ENCODE results near the gene TET1. TPM values are rescaled to one million over a fixed set of nuclear protein-coding genes. Genes with fewer than 3 reads are reported as not detected.
"Not testable (repeated sequence)": the region's sequence is repeated elsewhere in the genome, so short reads cannot be mapped to it uniquely, and the experiment has no call there.

Gene TET1
- 27.5 and 47.6 TPM in 2 replicates for total RNA-seq (2014; rRNA removed; shearing (Covaris generic))

DNA sequence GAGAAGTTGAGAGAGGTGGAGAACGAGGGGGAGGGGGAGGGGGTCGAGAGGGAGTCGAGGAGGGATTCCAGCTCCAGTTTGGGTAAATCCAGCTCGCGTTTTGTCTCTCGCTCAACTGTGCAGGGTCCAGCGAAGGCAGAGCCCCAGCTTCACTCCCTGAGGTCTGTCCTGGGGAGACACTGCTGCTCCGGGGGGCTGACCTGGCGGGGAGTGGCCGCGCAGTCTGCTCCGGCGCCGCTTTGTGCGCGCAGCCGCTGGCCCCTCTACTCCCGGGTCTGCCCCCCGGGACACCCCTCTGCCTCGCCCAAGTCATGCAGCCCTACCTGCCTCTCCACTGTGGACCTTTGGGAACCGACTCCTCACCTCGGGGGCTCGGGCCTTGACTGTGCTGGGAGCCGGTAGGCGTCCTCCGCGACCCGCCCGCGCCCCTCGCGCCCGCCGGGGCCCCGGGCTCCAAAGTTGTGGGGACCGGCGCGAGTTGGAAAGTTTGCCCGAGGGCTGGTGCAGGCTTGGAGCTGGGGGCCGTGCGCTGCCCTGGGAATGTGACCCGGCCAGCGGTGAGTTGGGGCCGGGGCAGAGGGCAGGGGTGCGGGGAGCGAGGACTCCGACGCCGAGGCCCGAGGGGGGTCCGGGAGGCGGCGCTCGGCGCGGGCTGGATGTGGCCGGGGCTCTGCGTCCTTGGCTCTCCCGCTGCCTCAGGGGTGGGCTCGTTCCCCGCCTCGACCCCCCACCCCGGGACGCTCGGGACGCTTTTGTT is at the start of gene TET1:
TSS of gene TET1 (plus strand) at position 152 of the 757 bp plus-strand sequence. CDS start 12,002 bp downstream, outside the sequence.
- peak within 1 kb of the TSS; percentile 95 for H3K4me3 ChIP-seq (ENCODE audit: insufficient read depth, low read depth, low read length)
- H3K36me3 ChIP-seq (replicated peaks; ENCODE audit: control insufficient read depth, insufficient read depth, low read length) = no peaks in the 10 kb centered on the region
- no peaks in the 10 kb centered on the region for H3K27me3 ChIP-seq (ENCODE audit: control insufficient read depth, insufficient read depth, low read length)
- peak; percentile 93 for DNase-seq

GRCh38 chr10:68516216-68516615 is 43.9 kb upstream of the TET1 start:
- H3K27me3 ChIP-seq (ENCODE audit: control insufficient read depth, insufficient read depth, low read length); H3K4me3 ChIP-seq (ENCODE audit: insufficient read depth, low read depth, low read length); DNase-seq; H3K36me3 ChIP-seq (replicated peaks; ENCODE audit: control insufficient read depth, insufficient read depth, low read length): not testable (repeated sequence)

DNA sequence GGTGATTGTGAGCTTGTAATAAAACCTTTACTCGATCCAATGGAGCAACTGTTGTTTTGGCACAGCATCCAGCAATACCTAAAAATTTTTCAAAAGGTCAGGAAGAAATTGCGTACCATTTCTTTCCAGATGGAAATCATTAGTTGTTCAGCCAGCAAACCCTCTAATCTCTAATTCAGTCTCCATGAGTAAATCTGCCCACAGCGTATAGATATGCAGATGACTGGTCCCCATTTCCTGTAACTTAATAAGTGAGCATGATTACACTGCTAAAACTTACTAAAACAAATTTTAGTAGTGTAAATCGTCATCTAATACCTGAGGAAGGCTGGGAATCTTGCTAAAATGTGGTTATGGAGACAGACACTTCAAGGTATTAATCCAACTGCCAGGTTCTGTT is 43.4 kb upstream of the TET1 start:
- H3K36me3 ChIP-seq (replicated peaks; ENCODE audit: control insufficient read depth, insufficient read depth, low read length) = no peaks in the 10 kb centered on the region
- no peak overlapping the region for H3K4me3 ChIP-seq (ENCODE audit: insufficient read depth, low read depth, low read length)
- no peaks in the 10 kb centered on the region for H3K27me3 ChIP-seq (ENCODE audit: control insufficient read depth, insufficient read depth, low read length)
- no peak for DNase-seq

- DNase-seq = no peak
- Histone ChIP-seq H3K36me3 (replicated peaks; ENCODE audit: control insufficient read depth, insufficient read depth, low read length) (no peaks in the 10 kb centered on the region), H3K4me3 (ENCODE audit: insufficient read depth, low read depth, low read length) (no peak overlapping the region), H3K27me3 (ENCODE audit: control insufficient read depth, insufficient read depth, low read length) (no peaks in the 10 kb centered on the region)
Observed at GRCh38 chr10:68517188-68517587, 42.9 kb upstream of the TET1 start.

DNA sequence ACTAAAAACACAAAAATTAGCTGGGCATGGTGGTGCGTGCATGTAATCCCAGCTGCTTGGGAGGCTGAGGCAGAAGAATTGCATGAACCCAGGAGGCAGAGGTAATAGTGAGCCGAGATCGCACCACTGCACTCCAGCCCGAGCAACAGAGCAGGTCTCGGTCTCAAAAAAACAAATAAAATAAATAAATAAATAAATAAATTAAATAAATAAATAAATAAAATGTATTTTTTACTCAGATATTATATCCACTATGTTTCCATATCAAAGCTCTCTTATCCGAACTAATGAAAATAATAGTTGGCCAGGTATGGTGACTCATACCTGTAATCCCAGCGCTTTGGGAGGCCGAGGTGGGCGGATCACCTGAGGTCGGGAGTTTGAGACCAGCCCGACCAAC is 41.5 kb upstream of the TET1 start:
- DNase-seq; H3K4me3 ChIP-seq (ENCODE audit: insufficient read depth, low read depth, low read length); H3K27me3 ChIP-seq (ENCODE audit: control insufficient read depth, insufficient read depth, low read length); H3K36me3 ChIP-seq (replicated peaks; ENCODE audit: control insufficient read depth, insufficient read depth, low read length): not testable (repeated sequence)

- DNase-seq; H3K36me3 ChIP-seq (replicated peaks; ENCODE audit: control insufficient read depth, insufficient read depth, low read length); H3K4me3 ChIP-seq (ENCODE audit: insufficient read depth, low read depth, low read length); H3K27me3 ChIP-seq (ENCODE audit: control insufficient read depth, insufficient read depth, low read length): not testable (repeated sequence)
Observed at GRCh38 chr10:68525490-68526038, 34.6 kb upstream of the TET1 start.

DNA sequence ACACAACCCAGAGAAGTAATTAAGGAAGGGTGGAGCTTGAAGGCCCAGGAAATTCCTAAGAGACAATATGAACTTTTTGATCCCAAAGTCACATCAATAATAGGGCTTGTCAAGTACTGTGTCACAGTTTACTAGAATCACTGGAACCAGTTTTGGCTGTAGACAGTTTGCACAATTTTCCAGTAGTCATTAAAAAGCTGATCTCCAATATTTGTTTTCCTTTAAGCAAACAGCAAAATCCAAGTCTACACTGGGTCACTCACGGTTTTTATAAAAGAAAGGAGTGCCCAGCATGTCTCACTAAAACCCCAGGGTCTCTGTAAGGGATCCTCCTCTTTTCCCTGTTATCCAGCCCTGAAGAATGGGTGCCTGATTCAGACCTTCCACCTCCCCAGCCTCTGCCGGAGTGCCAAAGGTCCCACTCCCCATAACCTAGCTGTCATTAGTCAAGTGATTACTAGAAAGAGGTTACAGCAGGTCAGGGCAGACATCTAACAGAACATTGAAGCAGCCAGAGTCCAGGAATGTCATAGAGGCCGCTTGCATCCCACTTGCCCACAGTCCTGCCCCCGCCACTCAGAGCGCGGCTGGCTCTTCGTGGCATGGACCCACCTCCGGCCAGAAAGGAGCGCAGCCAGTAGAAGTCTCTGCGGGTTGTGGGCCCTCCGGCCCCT is 33.4 kb upstream of the TET1 start:
- Histone ChIP-seq H3K36me3 (replicated peaks; ENCODE audit: control insufficient read depth, insufficient read depth, low read length) (no peaks in the 10 kb centered on the region), H3K4me3 (ENCODE audit: insufficient read depth, low read depth, low read length) (peak overlapping the region; percentile 68), H3K27me3 (ENCODE audit: control insufficient read depth, insufficient read depth, low read length) (no peaks in the 10 kb centered on the region)
- DNase-seq = no peak

- Histone ChIP-seq H3K4me3 (ENCODE audit: insufficient read depth, low read depth, low read length) (no peak overlapping the region), H3K27me3 (ENCODE audit: control insufficient read depth, insufficient read depth, low read length) (no peaks in the 10 kb centered on the region), H3K36me3 (replicated peaks; ENCODE audit: control insufficient read depth, insufficient read depth, low read length) (no peaks in the 10 kb centered on the region)
- no peak for DNase-seq
Observed at GRCh38 chr10:68536973-68537372, 23.2 kb upstream of the TET1 start.

DNA sequence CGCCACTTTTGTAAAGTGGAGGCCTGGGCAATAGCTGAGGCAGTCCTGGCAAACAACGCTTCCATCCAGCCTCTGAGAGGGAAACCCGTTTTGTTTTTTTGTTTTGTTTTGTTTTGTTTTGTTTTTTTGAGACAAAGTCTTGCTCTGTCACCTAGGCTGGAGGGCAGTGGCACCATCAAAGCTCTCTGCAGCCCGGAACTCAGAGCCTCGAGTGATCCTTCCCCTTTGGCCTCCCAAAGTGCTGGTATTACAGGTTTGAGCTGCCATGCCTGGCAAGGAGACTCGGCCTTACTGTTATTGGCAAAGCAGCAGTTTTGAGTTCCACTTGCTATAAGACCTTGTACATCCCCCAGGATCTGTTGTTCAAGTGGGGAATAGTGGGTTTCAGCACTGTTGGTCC is 22.3 kb upstream of the TET1 start:
- DNase-seq = no peak
- Histone ChIP-seq H3K36me3 (replicated peaks; ENCODE audit: control insufficient read depth, insufficient read depth, low read length) (no peaks in the 10 kb centered on the region), H3K4me3 (ENCODE audit: insufficient read depth, low read depth, low read length) (no peak overlapping the region), H3K27me3 (ENCODE audit: control insufficient read depth, insufficient read depth, low read length) (no peaks in the 10 kb centered on the region)

- Histone ChIP-seq H3K4me3 (ENCODE audit: insufficient read depth, low read depth, low read length) (no peak overlapping the region), H3K36me3 (replicated peaks; ENCODE audit: control insufficient read depth, insufficient read depth, low read length) (no peaks in the 10 kb centered on the region), H3K27me3 (ENCODE audit: control insufficient read depth, insufficient read depth, low read length) (no peaks in the 10 kb centered on the region)
- DNase-seq = no peak
Observed at GRCh38 chr10:68543004-68543918, 16.9 kb upstream of the TET1 start.

DNA sequence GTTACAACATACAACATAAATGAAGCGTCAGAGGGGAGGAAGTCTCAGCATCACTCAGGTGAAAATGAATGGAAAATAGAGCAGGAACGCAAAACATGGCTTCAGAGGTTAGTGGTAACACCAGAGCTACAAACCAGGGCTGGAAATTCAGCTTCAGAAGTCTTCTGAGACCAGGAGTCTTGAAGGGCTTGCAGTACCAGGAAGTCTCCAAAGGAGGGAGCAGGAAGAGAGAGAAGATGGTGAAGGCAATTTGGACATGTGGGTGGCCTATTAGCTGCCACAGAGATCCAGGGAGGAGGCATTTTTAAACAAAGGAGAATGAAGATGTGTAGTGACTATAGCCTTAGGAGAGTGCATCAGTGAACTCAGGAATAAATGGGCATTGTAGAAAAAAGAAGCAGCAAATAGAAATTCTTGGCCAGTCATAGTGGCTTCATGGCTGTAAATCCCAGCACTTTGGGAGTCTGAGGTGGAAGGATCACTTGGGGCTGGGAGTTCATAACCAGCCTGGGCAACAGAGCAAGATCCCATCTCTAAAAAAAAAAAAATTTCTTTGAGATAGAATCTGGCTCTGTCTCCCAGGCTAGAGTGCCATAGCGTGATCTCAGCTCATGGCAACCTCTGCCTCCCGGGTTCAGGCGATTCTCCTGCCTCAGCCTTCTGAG is 9.3 kb upstream of the TET1 start:
- DNase-seq = peak; percentile 81
- Histone ChIP-seq H3K36me3 (replicated peaks; ENCODE audit: control insufficient read depth, insufficient read depth, low read length) (no peaks in the 10 kb centered on the region), H3K27me3 (ENCODE audit: control insufficient read depth, insufficient read depth, low read length) (no peaks in the 10 kb centered on the region), H3K4me3 (ENCODE audit: insufficient read depth, low read depth, low read length) (no peak overlapping the region)

GRCh38 chr10:68553138-68553537 is 7.0 kb upstream of the TET1 start:
- Histone ChIP-seq H3K4me3 (ENCODE audit: insufficient read depth, low read depth, low read length) (no peak overlapping the region), H3K36me3 (replicated peaks; ENCODE audit: control insufficient read depth, insufficient read depth, low read length) (no peaks in the 10 kb centered on the region), H3K27me3 (ENCODE audit: control insufficient read depth, insufficient read depth, low read length) (no peaks in the 10 kb centered on the region)
- DNase-seq = peak; percentile 44

GRCh38 chr10:68553599-68553998 is 6.5 kb upstream of the TET1 start:
- no peaks in the 10 kb centered on the region for H3K27me3 ChIP-seq (ENCODE audit: control insufficient read depth, insufficient read depth, low read length)
- no peak for DNase-seq
- H3K4me3 ChIP-seq (ENCODE audit: insufficient read depth, low read depth, low read length) = no peak overlapping the region

DNA sequence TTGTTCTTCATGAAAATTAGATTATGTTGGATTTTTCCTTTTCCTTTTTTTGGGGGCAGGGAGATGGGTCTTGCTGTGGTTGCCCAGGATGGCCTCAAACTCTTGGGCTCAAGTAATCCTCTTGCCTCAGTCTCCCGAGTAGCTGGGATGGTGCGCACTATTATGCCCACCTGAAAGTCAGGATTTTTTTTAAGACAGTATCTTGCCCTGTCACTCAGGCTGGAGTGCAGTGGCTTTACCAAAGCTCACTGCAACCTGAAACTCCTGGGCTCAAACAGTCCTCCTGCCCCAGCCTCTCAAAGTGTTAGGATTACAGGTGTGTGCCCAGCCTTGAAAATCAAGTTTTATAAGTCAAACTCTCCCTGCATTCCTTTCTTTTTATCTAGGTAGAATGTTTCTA is 1.7 kb upstream of the TET1 start:
- H3K27me3 ChIP-seq (ENCODE audit: control insufficient read depth, insufficient read depth, low read length) = no peaks in the 10 kb centered on the region
- no peak for DNase-seq
- H3K4me3 ChIP-seq (ENCODE audit: insufficient read depth, low read depth, low read length) = no peak overlapping the region
- H3K36me3 ChIP-seq (replicated peaks; ENCODE audit: control insufficient read depth, insufficient read depth, low read length) = no peaks in the 10 kb centered on the region

More at GRCh38 chr10:68553599-68553998, 6.5 kb upstream of the TET1 start:
- no peaks in the 10 kb centered on the region for H3K36me3 ChIP-seq (replicated peaks; ENCODE audit: control insufficient read depth, insufficient read depth, low read length)
